K562 (cell line): Measurements from ENCODE around the gene TPMT. TPM values are rescaled to one million over a fixed set of nuclear protein-coding genes. Genes with fewer than 3 reads are reported as not detected.

Source experiments
- ATAC-seq: fragments of 200-7000 bp; cut with Tn5 transposase; 3 replicates; pipeline ENCODE4 v1.9.1; 2020; ENCODE audit warnings: moderate library complexity
- BruUV-seq: library from RNA; stranded (reverse); fragments of 400-500 nt; replicated peaks from 2 replicates; lab custom pipeline; 2021; lab: Mats Ljungman, UMichigan
- CTCF ChIA-PET: fragments of 300-600 bp; formaldehyde crosslinking; extraction: SDS; loops from one replicate; lab custom pipeline; 2021; ENCODE audit warnings: low intra/inter-chr PET ratio; lab: Yijun Ruan, JAX
- POLR2A ChIA-PET: fragments of 300-600, 350-650 bp; sonication (Branson Sonifier 250); formaldehyde crosslinking; extraction: SDS; loops from one replicate; lab custom pipeline; 2021; ENCODE audit warnings: antibody characterized with exemption, inconsistent platforms; lab: Yijun Ruan, JAX
- DNase-seq, 4 experiments: peaks; one replicate each; pipeline versions ENCODE4 v3.0.0 to v3.0.0-alpha.2; 2011 to 2018; ENCODE audit warnings: low spot score in 3 of 4, mixed read lengths in 3 of 4; ENCODE audit errors: extremely low read depth in 1 of 4
- FAIRE-seq: peaks from 2 replicates; lab custom pipeline; 2011; peaks lifted over from hg19 to GRCh38; lab: Jason Lieb, UNC
- H2AFZ ChIP-seq: 2 replicates; pipeline ENCODE4 v1.6.0; 2011; ENCODE audit warnings: low read depth, low read length, control low read depth, inconsistent platforms
- H3K27ac ChIP-seq: fragments of 200-600 bp; 3 replicates; pipeline ENCODE4 v1.8.0; 2011; ENCODE audit warnings: low read depth, mild to moderate bottlenecking, control low read depth, inconsistent platforms, low read length, moderate library complexity, mixed read lengths; ENCODE audit errors: extremely low read depth
- H3K27me3 ChIP-seq, 2 experiments: fragments of 300-600 bp in 1 of 2; 2 replicates in 1 of 2; 3 replicates in 1 of 2; pipeline versions ENCODE4 v1.6.0 to v1.8.0; 2011; ENCODE audit warnings: inconsistent platforms in 2 of 2, low read length in 2 of 2, mild to moderate bottlenecking in 1 of 2, mixed read lengths in 1 of 2, moderate library complexity in 1 of 2; ENCODE audit not compliant: control insufficient read depth in 2 of 2, insufficient read depth in 2 of 2
- H3K36me3 ChIP-seq: fragments of 300-600 bp; 3 replicates; pipeline ENCODE4 v1.8.0; 2011; ENCODE audit warnings: mild to moderate bottlenecking, low read length, inconsistent platforms; ENCODE audit not compliant: control insufficient read depth, insufficient read depth
- H3K4me1 ChIP-seq, 2 experiments: fragments of 200-600 bp in 1 of 2; replicated peaks in 1 of 2; 2 replicates in 1 of 2; 3 replicates in 1 of 2; pipeline versions ENCODE4 v1.5.1 to v1.8.0; 2011; ENCODE audit warnings: inconsistent platforms in 2 of 2, low read length in 2 of 2, mild to moderate bottlenecking in 1 of 2, mixed read lengths in 1 of 2, moderate library complexity in 1 of 2; ENCODE audit not compliant: control insufficient read depth in 2 of 2, insufficient read depth in 2 of 2
- H3K4me2 ChIP-seq: 2 replicates; pipeline ENCODE4 v1.6.1; 2011; ENCODE audit warnings: low read length, control low read depth, inconsistent platforms, mixed read lengths; ENCODE audit not compliant: insufficient read depth
- H3K4me3 ChIP-seq: fragments of 200-600 bp; sonication (generic), shearing (Covaris generic); 2 replicates; pipeline ENCODE4 v1.5.1; 2016; ENCODE audit warnings: control low read depth, inconsistent platforms
- H3K79me2 ChIP-seq: fragments of 200-600 bp; 3 replicates; pipeline ENCODE4 v1.8.0; 2011; ENCODE audit warnings: low read length, inconsistent platforms; ENCODE audit not compliant: control insufficient read depth, insufficient read depth
- H3K9ac ChIP-seq, 2 experiments: 2 replicates each; pipeline versions ENCODE4 v1.6.0 to v1.6.1; 2011; ENCODE audit warnings: low read depth in 2 of 2, low read length in 2 of 2, control low read depth in 1 of 2, inconsistent platforms in 1 of 2, mild to moderate bottlenecking in 1 of 2, mixed read lengths in 1 of 2; ENCODE audit not compliant: insufficient read depth in 1 of 2
- H3K9me1 ChIP-seq: one replicate; pipeline ENCODE4 v1.6.0; 2011; ENCODE audit warnings: inconsistent platforms, mild to moderate bottlenecking, low read length, moderate library complexity; ENCODE audit not compliant: control insufficient read depth, insufficient read depth
- H3K9me3 ChIP-seq: replicated peaks from 2 replicates; pipeline ENCODE4 v1.5.1; 2011; ENCODE audit warnings: low read depth, low read length, inconsistent platforms; ENCODE audit not compliant: control insufficient read depth, insufficient read depth
- H4K20me1 ChIP-seq: replicated peaks from 2 replicates; pipeline ENCODE4 v1.6.1; 2011; ENCODE audit warnings: low read length, inconsistent platforms, mixed read lengths; ENCODE audit not compliant: control insufficient read depth, insufficient read depth
- BACH1 ChIP-seq: fragments of 200-800 bp; sonication (Bioruptor generic); IDR thresholded peaks from 2 replicates; pipeline ENCODE4 v1.6.1; 2016; ENCODE audit warnings: missing genetic modification characterization, missing compliant biosample characterization
- DDX20 ChIP-seq: fragments of 450-650 bp; IDR thresholded peaks from 2 replicates; pipeline ENCODE4 v1.6.1; 2016; ENCODE audit warnings: missing genetic modification characterization, low read depth, mild to moderate bottlenecking, missing compliant biosample characterization, moderate library complexity
- HMG20B ChIP-seq: fragments of 250-450 bp; sonication (Bioruptor Pico); IDR thresholded peaks from 2 replicates; pipeline ENCODE4 v1.5.0; 2021; ENCODE audit warnings: mild to moderate bottlenecking
- MCM2 ChIP-seq: fragments of 450-650 bp; IDR thresholded peaks from 2 replicates; pipeline ENCODE4 v1.6.1; 2017; ENCODE audit warnings: low read depth, mild to moderate bottlenecking
- POLR3G ChIP-seq: IDR thresholded peaks from 2 replicates; pipeline ENCODE4 v1.6.1; 2011; ENCODE audit not compliant: insufficient read length, insufficient replicate concordance; ENCODE audit errors: extremely low read depth
- RCOR1 ChIP-seq, 2 experiments: IDR thresholded peaks; 2 replicates each; pipeline ENCODE4 v1.6.1; 2012; ENCODE audit warnings: low read depth in 2 of 2, low read length in 2 of 2, borderline replicate concordance in 1 of 2, improper control_type of control experiment in 1 of 2
- RFX1 ChIP-seq: fragments of 450-650 bp; IDR thresholded peaks from 2 replicates; pipeline ENCODE4 v1.6.1; 2016; ENCODE audit warnings: mild to moderate bottlenecking, moderate library complexity
- ZEB2 ChIP-seq: fragments of 450-650 bp; IDR thresholded peaks from 2 replicates; pipeline ENCODE4 v1.6.1; 2016
- ZNF174 ChIP-seq: fragments of 250-450 bp; sonication (Bioruptor Pico); IDR thresholded peaks from 2 replicates; pipeline ENCODE4 v1.4.0; 2020; ENCODE audit warnings: mild to moderate bottlenecking
- ZNF444 ChIP-seq: fragments of 250-450 bp; sonication (Bioruptor Pico); IDR thresholded peaks from 2 replicates; pipeline ENCODE4 v1.4.0; 2020; ENCODE audit warnings: mild to moderate bottlenecking, moderate library complexity
- ZNF830 ChIP-seq: fragments of 250-450 bp; sonication (Bioruptor Pico); IDR thresholded peaks from 2 replicates; pipeline ENCODE4 v1.5.0; 2021; ENCODE audit warnings: mild to moderate bottlenecking
- in situ Hi-C: fragments of 300-500 bp; cut with MboI; formaldehyde crosslinking; loops from 4 replicates; pipeline ENCODE4 v1.15.0; 2018; ENCODE audit warnings: inconsistent platforms, mixed read lengths
- intact Hi-C: fragments of 100-400 bp; cut with micrococcal nuclease; formaldehyde crosslinking; loops from 2 replicates; pipeline ENCODE4 v1.14.2; 2022
- polyA plus RNA-seq, 8 experiments: library from polyadenylated mRNA; depleted of rRNA in 4 of 8; stranded (reverse) in 5 of 8; unstranded in 3 of 8; fragments of >200 nt; fragmentation: Nextera tagmentation in 2 of 8; fragmentation: Illumina TruSeq in 1 of 8; extraction: Ambion mirVana in 2 of 8; extraction: Trizol in 1 of 8; gene quantifications; 2 replicates each; pipeline versions ENCODE4 v1.2.1 to v1.2.3, GENCODE V29; 2011 to 2014; ENCODE audit warnings: inconsistent platforms in 1 of 8, missing spikeins in 1 of 8
- total RNA-seq, 7 experiments: library from RNA; depleted of rRNA in 6 of 7; stranded (reverse); fragments of >200 nt in 6 of 7; fragmentation: Illumina TruSeq in 2 of 7; extraction: Trizol in 2 of 7; gene quantifications; 2 replicates each; pipeline versions ENCODE4 v1.2.1 to v1.2.3, GENCODE V29; 2011 to 2021; ENCODE audit warnings: low replicate concordance in 1 of 7
- TF ChIP-seq, protein P1 (sequence below): fragments of 250-450 bp; sonication (Bioruptor Pico); IDR thresholded peaks from 2 replicates; pipeline ENCODE4 v1.4.0; 2020; ENCODE audit warnings: mild to moderate bottlenecking, moderate library complexity
- TF ChIP-seq, protein P2 (sequence below): fragments of 450-650 bp; IDR thresholded peaks from 2 replicates; pipeline ENCODE4 v1.6.1; 2016; ENCODE audit warnings: borderline replicate concordance

Gene TPMT
- total and polyA plus RNA-seq, 9 of the 15 experiments (the other 6 are each of a cell fraction or from before 2014, with no cell fraction given) = 24.2 to 67.4 (median 46.5) TPM

DNA sequence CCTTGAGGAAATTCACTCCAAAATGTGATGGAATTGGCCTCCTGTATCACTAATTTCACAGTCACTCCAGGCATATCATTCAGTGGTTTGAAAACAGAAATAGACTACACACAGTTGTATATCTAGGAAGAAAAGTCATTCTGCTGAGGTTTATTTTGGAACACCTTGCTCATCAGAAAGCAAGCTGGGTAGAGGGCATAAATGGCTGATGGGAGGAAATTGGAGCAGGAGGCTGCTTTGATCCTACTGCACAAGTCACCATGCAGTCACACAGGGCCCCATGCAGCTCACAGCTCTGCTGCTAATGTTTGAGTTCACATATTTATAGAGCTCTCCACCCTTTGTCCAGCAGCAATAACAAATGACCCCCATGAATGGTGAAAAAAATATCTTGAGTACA, 44.7 kb downstream of the TPMT start:
- Histone ChIP-seq H3K27ac (no peak overlapping the region), H4K20me1 (no peaks in the 10 kb centered on the region), H3K9me3 (no peaks in the 10 kb centered on the region), H3K27me3 (no peaks in the 10 kb centered on the region; a peak in 1 of 5 replicates), H3K4me1 (no peaks in the 10 kb centered on the region), H3K9ac (no peak overlapping the region), H3K79me2 (no peaks in the 10 kb centered on the region), H3K36me3 (no peaks in the 10 kb centered on the region), H3K4me3 (no peak overlapping the region), H3K9me1 (no peaks in the 10 kb centered on the region), H3K4me2 (no peak overlapping the region), H2AFZ (no peak overlapping the region)
- ChIA-PET POLR2A (interaction anchor here (0.6 to 1.0 kb wide), 4 partner anchors 9 to 55 kb away, joined by 3 read pairs; no protein-coding TSS in a partner anchor), CTCF (no interaction called here)
- ATAC-seq = 0 out of 3 replicates have a peak, but pooled peaks have one; percentile 40
- no peak for FAIRE-seq
- no TSS peak for BruUV-seq
- in situ Hi-C loops (no loop called here), intact Hi-C loops (no loop called here)
- DNase-seq = no peak
- TF ChIP-seq RCOR1 (IDR thresholded peaks at IDR 0.05; ENCODE audit: borderline replicate concordance in 1 of 2, low read depth in 2 of 2, low read length in 2 of 2) (no peak), BACH1 (tag) (no peak), ZNF444 (no peak), ZEB2 (no peak), ZNF830 (no peak), ZNF174 (CRISPR knock-in tag) (no peak), POLR3G (no peak), DDX20 (no peak), RFX1 (no peak), HMG20B (no peak), MCM2 (no peak)
- TF ChIP-seq, protein P1, sequence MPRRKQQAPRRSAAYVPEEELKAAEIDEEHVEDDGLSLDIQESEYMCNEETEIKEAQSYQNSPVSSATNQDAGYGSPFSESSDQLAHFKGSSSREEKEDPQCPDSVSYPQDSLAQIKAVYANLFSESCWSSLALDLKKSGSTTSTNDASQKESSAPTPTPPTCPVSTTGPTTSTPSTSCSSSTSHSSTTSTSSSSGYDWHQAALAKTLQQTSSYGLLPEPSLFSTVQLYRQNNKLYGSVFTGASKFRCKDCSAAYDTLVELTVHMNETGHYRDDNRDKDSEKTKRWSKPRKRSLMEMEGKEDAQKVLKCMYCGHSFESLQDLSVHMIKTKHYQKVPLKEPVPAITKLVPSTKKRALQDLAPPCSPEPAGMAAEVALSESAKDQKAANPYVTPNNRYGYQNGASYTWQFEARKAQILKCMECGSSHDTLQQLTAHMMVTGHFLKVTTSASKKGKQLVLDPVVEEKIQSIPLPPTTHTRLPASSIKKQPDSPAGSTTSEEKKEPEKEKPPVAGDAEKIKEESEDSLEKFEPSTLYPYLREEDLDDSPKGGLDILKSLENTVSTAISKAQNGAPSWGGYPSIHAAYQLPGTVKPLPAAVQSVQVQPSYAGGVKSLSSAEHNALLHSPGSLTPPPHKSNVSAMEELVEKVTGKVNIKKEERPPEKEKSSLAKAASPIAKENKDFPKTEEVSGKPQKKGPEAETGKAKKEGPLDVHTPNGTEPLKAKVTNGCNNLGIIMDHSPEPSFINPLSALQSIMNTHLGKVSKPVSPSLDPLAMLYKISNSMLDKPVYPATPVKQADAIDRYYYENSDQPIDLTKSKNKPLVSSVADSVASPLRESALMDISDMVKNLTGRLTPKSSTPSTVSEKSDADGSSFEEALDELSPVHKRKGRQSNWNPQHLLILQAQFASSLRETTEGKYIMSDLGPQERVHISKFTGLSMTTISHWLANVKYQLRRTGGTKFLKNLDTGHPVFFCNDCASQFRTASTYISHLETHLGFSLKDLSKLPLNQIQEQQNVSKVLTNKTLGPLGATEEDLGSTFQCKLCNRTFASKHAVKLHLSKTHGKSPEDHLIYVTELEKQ = no peak
- TF ChIP-seq, protein P2, sequence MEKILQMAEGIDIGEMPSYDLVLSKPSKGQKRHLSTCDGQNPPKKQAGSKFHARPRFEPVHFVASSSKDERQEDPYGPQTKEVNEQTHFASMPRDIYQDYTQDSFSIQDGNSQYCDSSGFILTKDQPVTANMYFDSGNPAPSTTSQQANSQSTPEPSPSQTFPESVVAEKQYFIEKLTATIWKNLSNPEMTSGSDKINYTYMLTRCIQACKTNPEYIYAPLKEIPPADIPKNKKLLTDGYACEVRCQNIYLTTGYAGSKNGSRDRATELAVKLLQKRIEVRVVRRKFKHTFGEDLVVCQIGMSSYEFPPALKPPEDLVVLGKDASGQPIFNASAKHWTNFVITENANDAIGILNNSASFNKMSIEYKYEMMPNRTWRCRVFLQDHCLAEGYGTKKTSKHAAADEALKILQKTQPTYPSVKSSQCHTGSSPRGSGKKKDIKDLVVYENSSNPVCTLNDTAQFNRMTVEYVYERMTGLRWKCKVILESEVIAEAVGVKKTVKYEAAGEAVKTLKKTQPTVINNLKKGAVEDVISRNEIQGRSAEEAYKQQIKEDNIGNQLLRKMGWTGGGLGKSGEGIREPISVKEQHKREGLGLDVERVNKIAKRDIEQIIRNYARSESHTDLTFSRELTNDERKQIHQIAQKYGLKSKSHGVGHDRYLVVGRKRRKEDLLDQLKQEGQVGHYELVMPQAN = no peak
